Measurements from ENCODE around the gene PPP2R1A. TPM values are rescaled to one million over a fixed set of nuclear protein-coding genes. Genes with fewer than 3 reads are reported as not detected.

Gene PPP2R1A
- total RNA-seq, result 256 and 283 TPM in 2 replicates

GRCh38 chr19:52189735-52190486 lies at the start of gene PPP2R1A:
TSS of gene PPP2R1A (plus strand) at chr19:52190052. CDS start at chr19:52190097, 45 bp downstream.

GRCh38 chr19:52171321-52172169 lies 18.3 kb upstream of the PPP2R1A start, which contains the start of gene ZNF836:
TSS of gene ZNF836 (minus strand) at chr19:52171621. CDS start at chr19:52168072, 3,549 bp downstream.

GRCh38 chr19:52269338-52270261 lies 79.7 kb downstream of the PPP2R1A start, which contains the start of gene ZNF766:
TSS of gene ZNF766 (plus strand) at chr19:52269587. CDS start at chr19:52269614, 27 bp downstream.

Other genes with a start within 250 kb of the PPP2R1A start
- 12.2 and 17.0 TPM in 2 replicates for gene ZNF350, start 203.2 kb upstream of the PPP2R1A start, total RNA-seq
- gene ZNF615, start 181.8 kb upstream of the PPP2R1A start, total RNA-seq, result 9.4 and 15.6 TPM in 2 replicates
- 7.4 and 8.6 TPM in 2 replicates for gene ZNF614, start 161.7 kb upstream of the PPP2R1A start, total RNA-seq
- gene ZNF432, start 141.2 kb upstream of the PPP2R1A start, total RNA-seq, result 8.9 and 13.8 TPM in 2 replicates
- 23.5 and 26.9 TPM in 2 replicates for gene ZNF841, start 94.3 kb upstream of the PPP2R1A start, total RNA-seq
- gene ZNF616, start 50.1 kb upstream of the PPP2R1A start, total RNA-seq, result 12.9 and 14.1 TPM in 2 replicates
- 8.7 and 10.8 TPM in 2 replicates for gene ZNF836, start 18.4 kb upstream of the PPP2R1A start, total RNA-seq
- 13.2 and 15.3 TPM in 2 replicates for gene ZNF766, start 79.5 kb downstream of the PPP2R1A start, total RNA-seq
- 5.5 and 6.5 TPM in 2 replicates for gene ZNF480, start 107.1 kb downstream of the PPP2R1A start, total RNA-seq
- gene ZNF610, start 146.2 kb downstream of the PPP2R1A start, total RNA-seq, result 2.9 and 4.3 TPM in 2 replicates
- 21.8 and 28.2 TPM in 2 replicates for gene ZNF880, start 179.9 kb downstream of the PPP2R1A start, total RNA-seq
- gene ZNF528, start 207.8 kb downstream of the PPP2R1A start, total RNA-seq, result 30.4 and 38.3 TPM in 2 replicates
- 0.17 TPM in 1 of 2 replicates, not detected in the other for gene ZNF534, start 239.1 kb downstream of the PPP2R1A start, total RNA-seq